ENCODE measurements around the gene IGFBP1. TPM values are rescaled to one million over a fixed set of nuclear protein-coding genes. Genes with fewer than 3 reads are reported as not detected.

The IGFBP1 gene
- polyA plus RNA-seq, 2 of the 4 experiments (the other 2 are of a cell fraction): 4.4 to 8.4 TPM

DNA sequence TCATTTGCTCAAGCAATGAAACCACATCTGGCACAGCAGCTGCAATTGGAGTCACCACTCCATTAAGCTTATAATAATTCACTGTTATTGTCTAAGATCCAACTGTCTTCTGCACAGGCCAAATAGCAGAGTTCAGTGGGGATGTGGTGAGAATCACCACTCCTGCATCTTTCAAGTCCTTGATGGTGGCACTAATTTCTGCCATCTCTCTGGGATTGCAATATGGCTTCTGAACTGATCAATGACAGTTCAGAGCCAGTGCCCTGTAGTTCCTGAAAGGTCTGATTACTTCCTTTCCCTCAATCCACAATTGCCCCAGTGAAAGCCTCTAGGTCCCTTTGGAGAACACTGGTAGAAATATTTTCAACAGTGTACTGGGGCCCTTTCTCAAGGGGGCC, 6.4 kb downstream of the IGFBP1 start:
- Histone ChIP-seq H3K4me1 (no peaks in the 10 kb centered on the region; the same call in 2 of the 3 replicates), H3K9me3 (no peaks in the 10 kb centered on the region), H3K4me3 (no peak overlapping the region), H3K4me2 (no peak overlapping the region), H3K27ac (no peak overlapping the region)
- TF ChIP-seq JUNB (IDR thresholded peaks at IDR 0.05): no peak
- TF ChIP-seq, protein P1, sequence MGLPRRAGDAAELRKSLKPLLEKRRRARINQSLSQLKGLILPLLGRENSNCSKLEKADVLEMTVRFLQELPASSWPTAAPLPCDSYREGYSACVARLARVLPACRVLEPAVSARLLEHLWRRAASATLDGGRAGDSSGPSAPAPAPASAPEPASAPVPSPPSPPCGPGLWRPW (IDR thresholded peaks at IDR 0.05): no peak
- ChIA-PET CTCF (interaction anchor here (1.0 to 3.0 kb wide), 5 partner anchors 22 to 1287 kb away, joined by 3 to 18 read pairs (median 4); partner anchors contain the start of gene IGFBP3), POLR2A (no interaction called here)
- ATAC-seq (no peak), DNase-seq (ENCODE audit: low read depth in 1 of 2, low spot score in 1 of 2) (no peak), FAIRE-seq (no peak)

DNA sequence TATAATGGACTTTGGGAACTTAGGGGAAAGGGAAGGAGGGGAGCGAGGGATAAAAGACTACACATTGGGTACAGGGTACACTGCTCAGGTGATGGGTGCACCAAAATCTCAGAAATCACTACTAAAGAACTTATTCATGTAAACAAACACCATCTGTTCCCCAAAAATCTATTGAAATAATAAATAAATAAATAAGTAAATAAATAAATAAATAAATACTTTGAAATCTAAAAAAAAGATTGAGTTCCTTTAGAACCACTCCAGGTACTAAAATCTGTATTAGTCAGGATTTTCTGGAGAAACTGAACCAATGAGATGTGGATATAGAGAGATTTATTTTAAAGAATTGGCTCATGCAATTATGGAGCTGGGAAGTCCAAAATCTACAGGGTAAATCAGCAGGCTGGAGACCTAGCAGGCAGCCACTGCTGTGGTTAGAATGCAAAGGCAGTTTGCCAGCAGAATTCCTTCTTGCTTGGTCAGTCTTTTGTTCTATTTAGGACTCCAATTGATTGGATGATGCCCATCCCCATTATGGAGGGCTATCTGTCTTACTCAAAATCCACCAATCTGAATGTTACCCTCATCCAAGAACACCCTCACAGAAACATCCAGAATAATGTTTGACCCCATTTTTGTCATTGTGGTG, 8.9 kb downstream of the IGFBP1 start:
- 80% methylated on average over 1 of the region's 1 CpG for WGBS (ENCODE audit: missing lambda C conversion rate)
- CTCF ChIA-PET: interaction anchor here (2.1 kb wide), 1 partner anchor 25 kb away, joined by 4 read pairs; the partner anchor contains the start of gene IGFBP3

DNA sequence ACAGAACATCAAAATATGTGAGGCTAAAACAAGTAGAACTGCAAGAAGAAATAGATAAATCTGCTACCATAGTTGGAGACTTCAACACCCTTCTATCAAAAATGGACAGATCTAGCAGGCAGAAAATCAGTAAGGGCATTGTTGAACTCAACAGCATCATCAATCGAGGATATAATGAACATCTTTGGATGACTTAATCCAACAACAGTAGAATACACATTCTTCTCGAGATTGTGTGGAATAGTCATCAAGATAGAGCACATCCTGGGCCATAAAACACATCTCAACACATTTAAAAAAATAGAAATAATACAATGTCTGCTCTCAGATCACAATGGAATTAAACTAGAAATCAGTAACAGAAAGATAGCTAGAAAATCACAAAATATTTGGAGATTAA, 9.9 kb downstream of the IGFBP1 start:
- DNase-seq (ENCODE audit: low read depth in 1 of 2, low spot score in 1 of 2) (no peak), ATAC-seq (no peak), FAIRE-seq (no peak)
- Histone ChIP-seq H3K4me1 (no peaks in the 10 kb centered on the region), H3K27ac (no peak overlapping the region), H3K4me2 (no peak overlapping the region), H3K4me3 (no peak overlapping the region), H3K9me3 (no peaks in the 10 kb centered on the region)
- ChIA-PET POLR2A (no interaction called here), CTCF (interaction anchor here (1.1 kb wide), 1 partner anchor 14 kb away, joined by 3 read pairs; no protein-coding TSS in a partner anchor)
- 26% methylated on average over 2 of the region's 2 CpGs for WGBS (ENCODE audit: missing lambda C conversion rate)
- TF ChIP-seq, protein P2, sequence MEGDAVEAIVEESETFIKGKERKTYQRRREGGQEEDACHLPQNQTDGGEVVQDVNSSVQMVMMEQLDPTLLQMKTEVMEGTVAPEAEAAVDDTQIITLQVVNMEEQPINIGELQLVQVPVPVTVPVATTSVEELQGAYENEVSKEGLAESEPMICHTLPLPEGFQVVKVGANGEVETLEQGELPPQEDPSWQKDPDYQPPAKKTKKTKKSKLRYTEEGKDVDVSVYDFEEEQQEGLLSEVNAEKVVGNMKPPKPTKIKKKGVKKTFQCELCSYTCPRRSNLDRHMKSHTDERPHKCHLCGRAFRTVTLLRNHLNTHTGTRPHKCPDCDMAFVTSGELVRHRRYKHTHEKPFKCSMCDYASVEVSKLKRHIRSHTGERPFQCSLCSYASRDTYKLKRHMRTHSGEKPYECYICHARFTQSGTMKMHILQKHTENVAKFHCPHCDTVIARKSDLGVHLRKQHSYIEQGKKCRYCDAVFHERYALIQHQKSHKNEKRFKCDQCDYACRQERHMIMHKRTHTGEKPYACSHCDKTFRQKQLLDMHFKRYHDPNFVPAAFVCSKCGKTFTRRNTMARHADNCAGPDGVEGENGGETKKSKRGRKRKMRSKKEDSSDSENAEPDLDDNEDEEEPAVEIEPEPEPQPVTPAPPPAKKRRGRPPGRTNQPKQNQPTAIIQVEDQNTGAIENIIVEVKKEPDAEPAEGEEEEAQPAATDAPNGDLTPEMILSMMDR (IDR thresholded peaks at IDR 0.05): no peak
- no peak for TF ChIP-seq KDM5A (IDR thresholded peaks at IDR 0.05)
- no peak for TF ChIP-seq FOSB (CRISPR knock-in tag; IDR thresholded peaks at IDR 0.05)
- no peak for TF ChIP-seq ESRRA (IDR thresholded peaks at IDR 0.05; ENCODE audit: borderline replicate concordance, low read length)
- TF ChIP-seq, protein P3, sequence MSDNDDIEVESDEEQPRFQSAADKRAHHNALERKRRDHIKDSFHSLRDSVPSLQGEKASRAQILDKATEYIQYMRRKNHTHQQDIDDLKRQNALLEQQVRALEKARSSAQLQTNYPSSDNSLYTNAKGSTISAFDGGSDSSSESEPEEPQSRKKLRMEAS (IDR thresholded peaks at IDR 0.05): no peak
- TF ChIP-seq CEBPB (IDR thresholded peaks at IDR 0.05): no peak
- TF ChIP-seq HOXB5 (CRISPR knock-in tag; IDR thresholded peaks at IDR 0.05): no peak
- no peak for TF ChIP-seq RAD21 (conservative IDR thresholded peaks at IDR 0.05 in 1 of 2, IDR thresholded peaks at IDR 0.05 in 1 of 2)
- TF ChIP-seq GATA3 (IDR thresholded peaks at IDR 0.05; ENCODE audit: borderline replicate concordance): no peak
- no peak for TF ChIP-seq CBX2 (IDR thresholded peaks at IDR 0.05; ENCODE audit: borderline replicate concordance, low read depth)
- TF ChIP-seq, protein P4, sequence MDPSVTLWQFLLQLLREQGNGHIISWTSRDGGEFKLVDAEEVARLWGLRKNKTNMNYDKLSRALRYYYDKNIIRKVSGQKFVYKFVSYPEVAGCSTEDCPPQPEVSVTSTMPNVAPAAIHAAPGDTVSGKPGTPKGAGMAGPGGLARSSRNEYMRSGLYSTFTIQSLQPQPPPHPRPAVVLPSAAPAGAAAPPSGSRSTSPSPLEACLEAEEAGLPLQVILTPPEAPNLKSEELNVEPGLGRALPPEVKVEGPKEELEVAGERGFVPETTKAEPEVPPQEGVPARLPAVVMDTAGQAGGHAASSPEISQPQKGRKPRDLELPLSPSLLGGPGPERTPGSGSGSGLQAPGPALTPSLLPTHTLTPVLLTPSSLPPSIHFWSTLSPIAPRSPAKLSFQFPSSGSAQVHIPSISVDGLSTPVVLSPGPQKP (IDR thresholded peaks at IDR 0.05; ENCODE audit: low read depth, low read length): no peak
- TF ChIP-seq, protein P1 (IDR thresholded peaks at IDR 0.05): no peak
- TF ChIP-seq TFCP2L1 (CRISPR knock-in tag; IDR thresholded peaks at IDR 0.05): no peak
- TF ChIP-seq, protein P5, sequence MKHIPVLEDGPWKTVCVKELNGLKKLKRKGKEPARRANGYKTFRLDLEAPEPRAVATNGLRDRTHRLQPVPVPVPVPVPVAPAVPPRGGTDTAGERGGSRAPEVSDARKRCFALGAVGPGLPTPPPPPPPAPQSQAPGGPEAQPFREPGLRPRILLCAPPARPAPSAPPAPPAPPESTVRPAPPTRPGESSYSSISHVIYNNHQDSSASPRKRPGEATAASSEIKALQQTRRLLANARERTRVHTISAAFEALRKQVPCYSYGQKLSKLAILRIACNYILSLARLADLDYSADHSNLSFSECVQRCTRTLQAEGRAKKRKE (CRISPR knock-in tag; IDR thresholded peaks at IDR 0.05; ENCODE audit: low read depth): no peak
- TF ChIP-seq SMC3 (IDR thresholded peaks at IDR 0.05): no peak

More for the DNA sequence above, 8.9 kb downstream of the IGFBP1 start:
- ATAC-seq (no peak), DNase-seq (ENCODE audit: low read depth in 1 of 2, low spot score in 1 of 2) (no peak), FAIRE-seq (no peak)
- POLR2A ChIA-PET: no interaction called here
- H3K4me1 ChIP-seq: no peaks in the 10 kb centered on the region
- no peak overlapping the region for H3K4me2 ChIP-seq
- H3K9me3 ChIP-seq: no peaks in the 10 kb centered on the region
- TF ChIP-seq RAD21 (conservative IDR thresholded peaks at IDR 0.05 in 1 of 2, IDR thresholded peaks at IDR 0.05 in 1 of 2): no peak
- peak; percentile 94 for TF ChIP-seq ZC3H11A (IDR thresholded peaks at IDR 0.05)
- no peak overlapping the region for H3K27ac ChIP-seq
- no peak overlapping the region for H3K4me3 ChIP-seq
